Adrenal gland (tissue), 5 donors: ENCODE measurements around the gene ZCWPW1.

Source experiments
- POLR2A ChIP-seq, 2 donors: fragments of 450-650 bp; IDR thresholded peaks; one replicate each; pipeline ENCODE4 v1.6.1; 2017; ENCODE audit warnings: antibody characterized with exemption in 2 of 2, mild to moderate bottlenecking in 2 of 2, moderate library complexity in 1 of 2
- TF ChIP-seq, protein P1 (sequence below), 6 experiments: fragments of 450-650 bp in 4 of 6; fragments of 200-600 bp in 2 of 6; sonication (generic) in 1 of 6; IDR thresholded peaks; 1 replicate in 5 of 6; 2 replicates in 1 of 6; pipeline versions ENCODE4 v1.5.1 to v1.8.0; 2016 to 2021; ENCODE audit warnings: antibody characterized with exemption in 6 of 6, mild to moderate bottlenecking in 2 of 6, moderate library complexity in 1 of 6
- donor health status: DM: no; HTN: no; CAD: no.

DNA sequence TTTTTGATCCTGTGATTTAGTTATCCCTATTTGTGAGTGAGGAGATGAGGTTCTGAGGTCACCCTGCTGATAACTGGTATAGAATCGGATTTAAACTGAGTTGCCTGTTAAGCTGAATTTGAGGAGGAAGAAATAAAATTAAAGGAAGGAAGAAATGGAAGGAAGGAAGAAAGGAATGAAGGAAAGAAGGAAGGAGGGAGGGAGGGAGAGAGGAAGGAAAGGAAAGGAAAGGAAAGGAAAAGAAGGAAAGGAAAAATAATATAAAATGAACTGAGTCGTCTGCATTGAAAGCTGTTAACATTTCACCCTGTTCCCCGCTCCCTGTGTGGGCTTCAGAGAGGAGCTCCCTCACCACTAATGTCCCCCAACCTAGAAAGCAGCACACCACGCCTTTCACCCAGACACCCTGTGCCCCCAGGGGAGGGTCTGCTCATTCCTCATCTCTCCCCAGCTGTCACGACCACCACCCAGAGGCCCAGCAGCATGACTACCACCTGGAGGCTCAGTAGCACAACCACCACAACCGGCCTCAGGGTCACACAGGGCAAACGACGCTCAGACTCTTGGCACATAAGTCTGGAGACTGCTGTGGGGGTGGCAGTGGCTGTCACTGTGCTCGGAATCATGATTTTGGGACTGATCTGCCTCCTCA is 38.9 kb downstream of the ZCWPW1 start:
- TF ChIP-seq, protein P1, sequence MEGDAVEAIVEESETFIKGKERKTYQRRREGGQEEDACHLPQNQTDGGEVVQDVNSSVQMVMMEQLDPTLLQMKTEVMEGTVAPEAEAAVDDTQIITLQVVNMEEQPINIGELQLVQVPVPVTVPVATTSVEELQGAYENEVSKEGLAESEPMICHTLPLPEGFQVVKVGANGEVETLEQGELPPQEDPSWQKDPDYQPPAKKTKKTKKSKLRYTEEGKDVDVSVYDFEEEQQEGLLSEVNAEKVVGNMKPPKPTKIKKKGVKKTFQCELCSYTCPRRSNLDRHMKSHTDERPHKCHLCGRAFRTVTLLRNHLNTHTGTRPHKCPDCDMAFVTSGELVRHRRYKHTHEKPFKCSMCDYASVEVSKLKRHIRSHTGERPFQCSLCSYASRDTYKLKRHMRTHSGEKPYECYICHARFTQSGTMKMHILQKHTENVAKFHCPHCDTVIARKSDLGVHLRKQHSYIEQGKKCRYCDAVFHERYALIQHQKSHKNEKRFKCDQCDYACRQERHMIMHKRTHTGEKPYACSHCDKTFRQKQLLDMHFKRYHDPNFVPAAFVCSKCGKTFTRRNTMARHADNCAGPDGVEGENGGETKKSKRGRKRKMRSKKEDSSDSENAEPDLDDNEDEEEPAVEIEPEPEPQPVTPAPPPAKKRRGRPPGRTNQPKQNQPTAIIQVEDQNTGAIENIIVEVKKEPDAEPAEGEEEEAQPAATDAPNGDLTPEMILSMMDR (IDR thresholded peaks at IDR 0.05), result no peak
- no peak for TF ChIP-seq POLR2A (IDR thresholded peaks at IDR 0.05)
